Astrocyte (in vitro differentiated cells and primary cell): Measurements from ENCODE around the gene SIN3B. TPM values are rescaled to one million over a fixed set of nuclear protein-coding genes. Genes with fewer than 3 reads are reported as not detected.

Experiments used
- DNase-seq: peaks from one replicate; pipeline ENCODE4 v3.0.0-alpha.2; 2010; ENCODE audit warnings: low read depth
- FAIRE-seq: peaks from 2 replicates; lab custom pipeline; 2011; peaks lifted over from hg19 to GRCh38; lab: Jason Lieb, UNC
- H2AFZ ChIP-seq: 2 replicates; pipeline ENCODE4 v1.6.0; 2012; ENCODE audit warnings: low read depth, low read length, inconsistent platforms
- H3K27ac ChIP-seq: 2 replicates; pipeline ENCODE4 v1.5.1; 2011; ENCODE audit warnings: low read depth, low read length, inconsistent platforms
- H3K27me3 ChIP-seq: 2 replicates; pipeline ENCODE4 v1.6.0; 2011; ENCODE audit warnings: low read length, inconsistent platforms; ENCODE audit not compliant: insufficient read depth
- H3K36me3 ChIP-seq: 2 replicates; pipeline ENCODE4 v1.5.1; 2011; ENCODE audit warnings: low read length, inconsistent platforms; ENCODE audit not compliant: insufficient read depth
- H3K4me1 ChIP-seq: 2 replicates; pipeline ENCODE4 v1.5.1; 2011; ENCODE audit warnings: low read length, inconsistent platforms; ENCODE audit not compliant: insufficient read depth
- H3K4me2 ChIP-seq: 2 replicates; pipeline ENCODE4 v1.6.0; 2012; ENCODE audit warnings: low read length, inconsistent platforms
- H3K4me3 ChIP-seq: 2 replicates; pipeline ENCODE4 v1.5.1; 2011; ENCODE audit warnings: low read depth, mild to moderate bottlenecking, low read length, inconsistent platforms; ENCODE audit not compliant: insufficient read depth
- H3K79me2 ChIP-seq: 2 replicates; pipeline ENCODE4 v1.6.0; 2012; ENCODE audit warnings: mild to moderate bottlenecking, low read length, inconsistent platforms; ENCODE audit not compliant: insufficient read depth
- H3K9ac ChIP-seq: 2 replicates; pipeline ENCODE4 v1.6.0; 2012; ENCODE audit warnings: mild to moderate bottlenecking, low read length, inconsistent platforms
- H3K9me3 ChIP-seq: 2 replicates; pipeline ENCODE4 v1.5.1; 2012; ENCODE audit warnings: low read depth, mild to moderate bottlenecking, low read length, inconsistent platforms; ENCODE audit not compliant: insufficient read depth
- H4K20me1 ChIP-seq: 2 replicates; pipeline ENCODE4 v1.6.0; 2012; ENCODE audit warnings: low read length, inconsistent platforms; ENCODE audit not compliant: insufficient read depth
- H3K27ac Mint-ChIP-seq: one replicate; pipeline ENCODE4 v1.8.0; 2021; ENCODE audit warnings: mild to moderate bottlenecking, mixed read lengths; ENCODE audit not compliant: unreplicated experiment
- H3K27me3 Mint-ChIP-seq: one replicate; pipeline ENCODE4 v1.8.0; 2021; ENCODE audit warnings: low read depth, mixed read lengths; ENCODE audit not compliant: unreplicated experiment
- H3K36me3 Mint-ChIP-seq: one replicate; pipeline ENCODE4 v1.8.0; 2021; ENCODE audit warnings: low read depth, mixed read lengths; ENCODE audit not compliant: unreplicated experiment
- H3K4me1 Mint-ChIP-seq: one replicate; pipeline ENCODE4 v1.8.0; 2021; ENCODE audit warnings: low read depth, mixed read lengths; ENCODE audit not compliant: unreplicated experiment
- H3K4me3 Mint-ChIP-seq: one replicate; pipeline ENCODE4 v1.8.0; 2021; ENCODE audit warnings: mild to moderate bottlenecking, moderate library complexity, mixed read lengths; ENCODE audit not compliant: unreplicated experiment
- H3K9me3 Mint-ChIP-seq: one replicate; pipeline ENCODE4 v1.8.0; 2021; ENCODE audit warnings: mild to moderate bottlenecking, mixed read lengths; ENCODE audit not compliant: unreplicated experiment
- CTCF ChIP-seq: IDR thresholded peaks from 2 replicates; pipeline ENCODE4 v1.5.1; 2011; ENCODE audit warnings: low read depth, mild to moderate bottlenecking, inconsistent platforms, low read length, moderate library complexity; ENCODE audit not compliant: insufficient read depth
- EZH2 ChIP-seq: IDR thresholded peaks from 2 replicates; pipeline ENCODE4 v1.6.1; 2012; ENCODE audit warnings: mild to moderate bottlenecking, low read length, inconsistent platforms; ENCODE audit not compliant: insufficient read depth
- total RNA-seq: library from RNA; stranded (reverse); gene quantifications from 2 replicates; pipeline ENCODE4 v1.2.1, GENCODE V29; 2021

SIN3B gene
- total RNA-seq, 1 donor from 2014 or later: 86.1 TPM

- Mint-ChIP-seq H3K4me1 (no peaks in the 10 kb centered on the region), H3K36me3 (peaks cover 28% of the 10 kb centered on the region), H3K4me3 (no peak overlapping the region), H3K9me3 (peaks cover 11% of the 10 kb centered on the region), H3K27ac (no peak overlapping the region), H3K27me3 (peaks cover 1% of the 10 kb centered on the region)
- DNase-seq (no peak), FAIRE-seq (no peak)
- H3K27ac ChIP-seq: no peak overlapping the region
- no peaks in the 10 kb centered on the region for H3K27me3 ChIP-seq
- TF ChIP-seq CTCF (no peak), EZH2 (no peak)
- H3K4me3 ChIP-seq: no peak overlapping the region
- H3K9ac ChIP-seq: no peak overlapping the region
- no peaks in the 10 kb centered on the region for H3K4me1 ChIP-seq
- peaks cover 4% of the 10 kb centered on the region for H3K9me3 ChIP-seq
- no peaks in the 10 kb centered on the region for H3K79me2 ChIP-seq
- no peak overlapping the region for H2AFZ ChIP-seq
- no peaks in the 10 kb centered on the region for H3K36me3 ChIP-seq
- peaks cover 5% of the 10 kb centered on the region for H4K20me1 ChIP-seq
- H3K4me2 ChIP-seq: no peak overlapping the region
Observed at GRCh38 chr19:16883522-16883921, 54.3 kb downstream of the SIN3B start.

- no peak overlapping the region for H3K27ac Mint-ChIP-seq
- TF ChIP-seq EZH2 (no peak), CTCF (no peak)
- no peak overlapping the region for H3K27ac ChIP-seq
- H3K4me1 ChIP-seq: no peaks in the 10 kb centered on the region
- H3K36me3 ChIP-seq: no peaks in the 10 kb centered on the region
- no peak for DNase-seq
- peaks cover 11% of the 10 kb centered on the region for H3K9me3 Mint-ChIP-seq
- H3K27me3 Mint-ChIP-seq: peaks cover 2% of the 10 kb centered on the region
- peaks cover 4% of the 10 kb centered on the region for H3K9me3 ChIP-seq
- no peaks in the 10 kb centered on the region for H3K79me2 ChIP-seq
- H3K4me3 ChIP-seq: no peak overlapping the region
- peaks cover 1% of the 10 kb centered on the region for H4K20me1 ChIP-seq
- H3K9ac ChIP-seq: no peak overlapping the region
- H3K4me3 Mint-ChIP-seq: no peak overlapping the region
- peaks cover 21% of the 10 kb centered on the region for H3K36me3 Mint-ChIP-seq
- H2AFZ ChIP-seq: no peak overlapping the region
- no peaks in the 10 kb centered on the region for H3K27me3 ChIP-seq
- no peak overlapping the region for H3K4me2 ChIP-seq
- FAIRE-seq: no peak
- no peaks in the 10 kb centered on the region for H3K4me1 Mint-ChIP-seq
Observed at GRCh38 chr19:16885166-16885565, 56.0 kb downstream of the SIN3B start.

- H3K9me3 Mint-ChIP-seq: peaks cover 11% of the 10 kb centered on the region
- no peak for FAIRE-seq
- H3K4me3 ChIP-seq: no peak overlapping the region
Observed at GRCh38 chr19:16886305-16886880, 57.2 kb downstream of the SIN3B start.

More at GRCh38 chr19:16886305-16886880, 57.2 kb downstream of the SIN3B start:
- Histone ChIP-seq H3K4me1 (no peaks in the 10 kb centered on the region), H3K9me3 (peaks cover 4% of the 10 kb centered on the region), H3K27me3 (no peaks in the 10 kb centered on the region), H3K36me3 (no peaks in the 10 kb centered on the region), H3K27ac (no peak overlapping the region), H3K9ac (no peak overlapping the region), H3K4me2 (no peak overlapping the region), H2AFZ (no peak overlapping the region), H3K79me2 (no peaks in the 10 kb centered on the region), H4K20me1 (no peaks in the 10 kb centered on the region)
- H3K27ac Mint-ChIP-seq: no peak overlapping the region
- TF ChIP-seq EZH2 (no peak), CTCF (no peak)
- H3K27me3 Mint-ChIP-seq: peaks cover 9% of the 10 kb centered on the region
- no peak overlapping the region for H3K4me3 Mint-ChIP-seq
- H3K4me1 Mint-ChIP-seq: no peaks in the 10 kb centered on the region
- H3K36me3 Mint-ChIP-seq: peaks cover 12% of the 10 kb centered on the region
- DNase-seq: peak; percentile 23
